ENCODE measurements around the gene TGFBR3.

The TGFBR3 gene

DNA sequence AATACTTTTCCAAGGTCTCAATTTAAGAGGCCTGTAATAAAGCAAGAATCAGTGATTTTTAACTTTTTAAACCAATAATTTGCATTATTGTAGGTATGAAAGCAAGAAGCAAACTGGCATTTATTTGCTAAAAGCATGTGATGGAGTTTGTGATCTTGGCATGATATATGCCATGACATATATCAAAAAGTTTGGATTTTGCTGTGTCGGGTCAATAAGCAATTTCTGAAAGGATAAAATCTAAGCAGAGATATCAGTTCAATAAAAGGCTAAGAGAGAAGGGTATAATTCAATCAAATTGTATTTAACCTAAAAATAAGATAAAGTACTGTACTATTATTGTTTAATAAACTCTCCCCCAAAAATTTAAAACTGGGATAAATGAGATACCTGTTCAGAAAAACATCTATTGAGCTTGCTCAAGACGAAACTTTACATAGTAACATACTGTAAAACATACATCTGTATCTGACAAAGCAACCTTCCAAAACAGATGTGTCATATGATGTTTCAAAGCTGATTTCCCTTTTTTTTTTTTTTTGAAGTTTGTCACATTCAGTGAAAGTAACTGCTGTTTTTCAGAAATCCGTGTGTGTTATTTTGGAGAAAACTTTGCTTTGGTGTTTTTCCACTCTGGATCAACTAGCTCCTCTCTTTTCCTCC is 74.5 kb downstream of the TGFBR3 start:
- Histone ChIP-seq H3K9me3 (ENCODE audit: control insufficient read depth, insufficient read depth, low read length) (no peaks in the 10 kb centered on the region), H3K4me1 (ENCODE audit: insufficient read depth, low read length) (peaks cover 3% of the 10 kb centered on the region; the same call in 1 of the 2 replicates), H3K36me3 (ENCODE audit: insufficient read depth, low read length) (no peaks in the 10 kb centered on the region), H3K9ac (ENCODE audit: low read depth, low read length) (no peak overlapping the region)

DNA sequence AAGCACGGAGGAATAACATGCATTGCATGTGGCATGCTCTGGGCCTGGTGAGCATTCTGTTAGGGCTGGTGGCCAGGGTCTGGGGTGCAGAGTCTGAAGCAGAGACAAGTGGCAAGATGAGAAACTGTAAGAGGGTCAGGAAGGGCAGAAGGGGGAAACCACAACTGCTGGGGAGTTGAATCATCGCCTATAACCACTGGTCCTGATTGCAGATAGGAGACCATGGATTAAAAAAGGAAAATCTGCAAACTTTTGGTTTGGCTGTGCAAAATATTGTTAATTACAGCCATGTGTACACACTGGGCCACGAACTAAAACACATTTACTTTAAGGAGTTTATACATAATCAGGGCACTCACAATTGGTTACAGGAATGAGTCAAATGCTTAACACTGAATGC is 76.6 kb downstream of the TGFBR3 start:
- Histone ChIP-seq H3K9me3 (ENCODE audit: control insufficient read depth, insufficient read depth, low read length) (no peaks in the 10 kb centered on the region), H3K4me1 (ENCODE audit: insufficient read depth, low read length) (peaks cover 3% of the 10 kb centered on the region; the same call in 1 of the 2 replicates), H3K36me3 (ENCODE audit: insufficient read depth, low read length) (no peaks in the 10 kb centered on the region), H3K9ac (ENCODE audit: low read depth, low read length) (no peak overlapping the region)

DNA sequence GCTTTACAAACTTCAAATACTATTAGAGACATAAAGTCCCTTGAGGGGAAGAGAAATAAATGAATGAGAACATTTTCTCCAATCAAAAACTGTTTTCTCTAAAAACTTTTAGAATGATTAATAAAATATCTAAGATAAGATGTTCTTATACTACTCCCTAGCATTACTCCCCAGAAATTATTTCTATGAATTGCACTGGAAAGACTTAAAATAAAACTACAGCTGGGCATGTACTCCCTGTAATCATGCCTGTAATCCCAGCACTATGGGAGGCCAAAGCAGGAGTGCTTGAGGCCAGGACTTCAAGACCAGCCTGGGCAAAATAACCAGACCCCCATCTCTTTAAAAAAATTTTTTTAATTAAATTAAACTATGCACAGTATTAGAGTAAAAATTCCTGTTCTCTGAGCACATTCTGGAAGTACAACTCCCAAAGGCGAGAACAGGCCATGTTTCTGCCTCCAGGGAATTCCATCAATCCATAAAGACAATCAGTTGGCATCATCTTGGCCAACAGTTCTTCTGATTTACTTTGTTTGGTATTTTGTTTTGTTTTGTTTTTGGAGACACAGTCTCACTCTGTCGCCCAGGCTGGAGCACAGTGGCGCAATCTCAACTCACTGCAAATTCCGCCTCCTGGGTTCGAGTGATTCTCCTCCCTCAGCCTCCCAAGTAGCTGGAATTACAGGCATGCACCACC is 77.9 kb downstream of the TGFBR3 start:
- no peak overlapping the region for H3K9ac ChIP-seq (ENCODE audit: low read depth, low read length)
- H3K4me1 ChIP-seq (ENCODE audit: insufficient read depth, low read length) = peaks cover 3% of the 10 kb centered on the region; the same call in 1 of the 2 replicates
- no peaks in the 10 kb centered on the region for H3K36me3 ChIP-seq (ENCODE audit: insufficient read depth, low read length)
- H3K9me3 ChIP-seq (ENCODE audit: control insufficient read depth, insufficient read depth, low read length) = no peaks in the 10 kb centered on the region

DNA sequence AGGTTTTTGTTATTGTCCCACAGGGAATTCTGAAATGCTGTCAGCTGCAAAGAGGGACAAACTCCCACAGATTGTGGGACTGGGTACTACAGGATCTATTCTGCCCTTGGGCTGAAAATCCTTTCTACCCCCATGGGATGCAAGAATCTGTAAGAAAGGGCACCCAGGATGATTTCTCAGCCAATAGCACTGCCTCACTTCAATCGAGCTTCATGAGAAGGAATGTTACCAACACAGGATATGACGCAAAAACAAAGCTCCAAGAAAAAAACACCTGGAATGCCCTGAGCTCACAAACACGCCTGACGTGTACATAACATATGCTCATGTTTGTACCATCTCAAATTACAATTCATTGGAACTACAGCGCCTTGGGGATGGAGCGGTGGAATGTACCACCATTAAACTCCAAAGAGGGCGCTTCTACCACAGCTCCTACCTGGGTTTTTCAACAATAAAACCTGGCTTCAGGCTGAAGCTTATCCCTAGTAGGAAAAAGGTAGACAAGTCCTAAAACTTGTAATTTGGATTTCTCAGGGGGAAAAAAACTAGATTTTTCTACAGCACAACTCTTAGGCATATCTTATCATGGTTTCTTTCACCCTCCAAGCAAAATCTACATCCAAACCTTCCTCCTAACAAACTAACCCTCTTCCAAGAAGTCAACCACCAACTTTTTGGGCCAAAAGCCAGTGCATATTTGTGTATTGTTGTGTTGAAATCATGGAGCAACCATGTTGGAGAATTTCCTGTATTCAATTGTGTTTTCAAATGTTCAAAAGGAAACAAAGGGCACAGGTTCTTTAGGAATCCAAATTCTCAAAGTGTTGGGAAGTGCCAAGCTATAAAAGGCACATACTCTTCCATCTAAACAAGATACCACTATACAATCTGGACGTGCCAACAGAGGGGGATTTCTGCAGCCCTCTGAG is 78.9 kb downstream of the TGFBR3 start:
- Histone ChIP-seq H3K4me1 (ENCODE audit: insufficient read depth, low read length) (peaks cover 3% of the 10 kb centered on the region; the same call in 1 of the 2 replicates), H3K9ac (ENCODE audit: low read depth, low read length) (no peak overlapping the region), H3K36me3 (ENCODE audit: insufficient read depth, low read length) (no peaks in the 10 kb centered on the region), H3K9me3 (ENCODE audit: control insufficient read depth, insufficient read depth, low read length) (no peaks in the 10 kb centered on the region)

DNA sequence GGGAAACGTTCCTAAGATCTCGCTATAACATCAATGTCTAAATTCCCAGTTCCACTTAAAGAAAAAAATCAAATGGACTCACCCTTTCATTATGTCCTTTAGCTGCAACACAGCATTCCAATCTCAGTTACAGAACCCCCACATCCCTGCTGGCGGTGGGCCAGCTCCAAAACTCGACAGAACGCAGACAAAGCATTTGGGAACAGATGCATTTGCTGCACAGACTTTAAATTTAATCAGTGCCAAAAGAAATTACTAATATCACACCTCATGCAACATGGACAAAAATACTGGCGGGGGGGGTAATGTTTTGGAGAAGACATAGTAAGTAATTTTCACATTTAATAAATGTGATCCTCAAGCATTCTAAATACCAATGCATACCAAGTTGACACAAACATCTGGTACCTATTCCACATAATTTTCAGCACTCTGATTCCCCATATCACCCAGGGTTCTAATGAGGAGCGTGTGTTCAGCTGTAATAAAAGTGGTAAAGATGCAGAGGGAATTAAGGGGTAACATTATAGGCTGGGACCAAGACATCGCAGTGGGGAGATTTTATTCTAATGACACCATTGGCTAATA is 79.7 kb downstream of the TGFBR3 start:
- no peak overlapping the region for H3K9ac ChIP-seq (ENCODE audit: low read depth, low read length)

DNA sequence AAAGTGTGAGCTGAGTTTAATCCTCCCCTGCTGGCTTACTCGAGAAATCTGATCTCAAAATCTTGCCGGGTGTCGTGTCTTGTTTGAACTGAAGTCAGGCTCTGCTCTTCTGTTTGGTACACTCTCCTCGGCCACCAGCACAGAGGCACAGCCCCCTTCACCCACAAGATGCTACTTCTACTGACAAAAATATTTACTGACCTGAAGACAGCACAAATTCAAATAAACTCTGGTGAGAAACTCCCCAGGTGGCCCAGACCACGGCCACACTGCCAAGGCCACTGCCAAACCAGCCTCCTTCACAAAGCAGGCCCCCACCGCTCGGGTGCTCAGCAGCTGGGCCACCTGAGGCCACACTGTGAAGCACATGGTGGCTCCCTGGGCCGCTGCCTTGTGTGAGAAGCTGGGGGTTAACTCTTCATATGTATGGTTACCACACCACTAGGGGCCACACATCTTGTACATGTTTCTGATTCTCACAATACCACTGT is 80.6 kb downstream of the TGFBR3 start:
- Histone ChIP-seq H3K9ac (ENCODE audit: low read depth, low read length) (no peak overlapping the region), H3K4me1 (ENCODE audit: insufficient read depth, low read length) (peaks cover 3% of the 10 kb centered on the region; the same call in 1 of the 2 replicates), H3K9me3 (ENCODE audit: control insufficient read depth, insufficient read depth, low read length) (no peaks in the 10 kb centered on the region), H3K36me3 (ENCODE audit: insufficient read depth, low read length) (no peaks in the 10 kb centered on the region)

More for the DNA sequence above, 79.7 kb downstream of the TGFBR3 start:
- H3K9me3 ChIP-seq (ENCODE audit: control insufficient read depth, insufficient read depth, low read length) = no peaks in the 10 kb centered on the region
- no peaks in the 10 kb centered on the region for H3K36me3 ChIP-seq (ENCODE audit: insufficient read depth, low read length)
- H3K4me1 ChIP-seq (ENCODE audit: insufficient read depth, low read length) = peaks cover 3% of the 10 kb centered on the region; the same call in 1 of the 2 replicates

DNA sequence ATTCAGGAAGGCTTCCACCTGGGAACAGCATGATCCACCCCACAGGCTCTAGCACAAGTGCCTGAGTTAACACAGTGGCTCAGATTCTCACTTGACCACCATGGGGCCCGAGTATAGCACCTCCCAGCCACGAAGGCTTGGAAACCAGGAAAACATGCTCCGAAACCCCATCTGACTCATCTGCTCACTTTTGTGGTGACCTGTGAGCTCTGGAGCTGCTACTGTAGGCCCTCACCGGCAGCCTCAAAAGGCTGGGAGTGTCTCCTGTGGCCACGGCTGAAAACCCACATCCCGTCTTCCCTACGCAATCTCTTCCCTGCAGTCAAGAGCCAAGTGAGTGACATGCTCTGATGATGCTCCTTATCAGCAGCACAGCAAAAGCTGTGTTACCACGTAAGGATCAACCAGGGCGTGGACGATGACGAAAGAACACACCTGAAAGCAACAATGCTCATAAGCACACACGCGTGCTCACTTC is 81.4 kb downstream of the TGFBR3 start:
- Histone ChIP-seq H3K9ac (ENCODE audit: low read depth, low read length) (no peak overlapping the region), H3K9me3 (ENCODE audit: control insufficient read depth, insufficient read depth, low read length) (no peaks in the 10 kb centered on the region), H3K4me1 (ENCODE audit: insufficient read depth, low read length) (peaks cover 3% of the 10 kb centered on the region; the same call in 1 of the 2 replicates), H3K36me3 (ENCODE audit: insufficient read depth, low read length) (no peaks in the 10 kb centered on the region)

DNA sequence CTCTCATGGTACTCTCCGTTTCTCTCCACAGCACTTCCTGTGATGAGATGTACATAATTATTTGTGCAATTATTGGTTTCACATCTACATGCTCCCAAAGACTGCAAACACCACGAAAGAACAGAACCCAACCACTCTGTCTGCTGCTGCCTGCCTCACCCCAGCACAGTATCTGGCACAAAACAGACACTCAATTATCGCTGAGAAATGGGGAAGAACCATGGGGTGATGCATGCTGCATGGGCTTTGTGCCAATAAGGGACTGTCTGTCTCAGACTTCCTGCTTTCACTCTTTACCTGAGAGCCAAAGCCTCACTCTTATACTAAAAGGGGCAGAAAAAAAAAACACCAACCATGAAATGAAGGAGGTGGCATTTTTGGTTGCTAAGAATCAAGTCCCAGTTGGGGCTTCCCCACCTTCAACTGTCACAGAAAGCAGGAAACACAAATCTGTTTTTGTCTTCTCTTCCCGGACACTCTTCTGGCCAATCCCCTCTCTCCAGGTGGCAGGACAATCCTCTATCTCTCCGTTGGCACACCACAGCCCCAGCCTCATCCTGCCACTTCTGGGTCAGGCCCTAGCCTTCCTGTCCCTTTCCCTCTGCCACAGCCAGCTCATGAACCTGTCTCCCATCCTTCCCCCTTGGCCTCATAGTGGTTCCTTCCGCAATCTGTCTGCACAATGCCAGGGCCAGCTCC is 82.0 kb downstream of the TGFBR3 start:
- Histone ChIP-seq H3K4me1 (ENCODE audit: insufficient read depth, low read length) (peaks cover 3% of the 10 kb centered on the region; the same call in 1 of the 2 replicates), H3K9ac (ENCODE audit: low read depth, low read length) (no peak overlapping the region), H3K9me3 (ENCODE audit: control insufficient read depth, insufficient read depth, low read length) (no peaks in the 10 kb centered on the region), H3K36me3 (ENCODE audit: insufficient read depth, low read length) (no peaks in the 10 kb centered on the region)

DNA sequence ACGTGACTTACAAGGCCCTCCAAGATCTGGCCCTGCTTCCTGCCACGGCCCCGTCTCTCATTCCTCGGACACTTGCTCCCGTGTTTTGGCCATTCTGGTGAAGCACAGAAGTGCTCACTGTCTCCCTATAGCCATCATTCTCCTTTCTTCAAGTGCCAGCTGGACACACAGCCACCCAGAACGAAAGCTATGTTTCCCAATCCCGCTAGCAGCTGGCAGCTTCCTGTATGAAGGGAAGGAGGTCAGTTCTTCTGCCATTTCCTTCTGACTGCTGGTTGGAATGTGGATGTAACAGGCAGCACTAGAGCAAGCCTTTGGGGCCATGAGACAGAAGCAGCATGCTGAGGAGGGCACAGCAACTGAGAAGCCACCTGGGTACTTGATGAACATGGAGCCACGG is 82.8 kb downstream of the TGFBR3 start:
- Histone ChIP-seq H3K9ac (ENCODE audit: low read depth, low read length) (no peak overlapping the region), H3K9me3 (ENCODE audit: control insufficient read depth, insufficient read depth, low read length) (no peaks in the 10 kb centered on the region), H3K4me1 (ENCODE audit: insufficient read depth, low read length) (peaks cover 3% of the 10 kb centered on the region; the same call in 1 of the 2 replicates)

DNA sequence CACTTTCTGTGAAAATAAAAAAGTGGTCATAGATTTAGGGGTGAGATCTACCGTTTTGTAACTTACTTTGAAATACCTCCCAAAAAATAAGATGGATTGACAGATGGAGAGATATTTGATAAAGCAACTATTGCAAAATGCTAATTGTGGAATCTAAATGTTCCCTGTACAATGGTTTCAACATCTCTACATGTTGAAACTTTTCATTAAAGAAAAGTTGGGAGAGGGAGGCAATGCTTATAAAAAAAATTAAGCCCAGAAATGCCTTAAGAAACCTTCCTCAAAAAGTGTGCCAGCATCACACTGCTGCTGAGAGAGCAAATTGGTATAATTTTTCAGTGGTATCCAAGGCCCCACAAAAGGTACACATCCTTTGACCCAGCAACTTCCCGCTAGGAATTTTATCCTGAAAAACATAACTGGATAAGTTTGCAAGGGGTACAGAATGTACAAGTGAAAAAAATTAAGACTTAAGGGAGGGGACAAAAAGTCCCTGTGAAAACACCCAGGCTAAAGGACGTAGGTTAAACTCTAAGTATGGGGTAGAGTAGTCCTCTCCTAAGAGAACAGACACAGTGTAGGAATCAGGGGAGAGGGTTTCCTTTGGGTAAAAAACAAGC is 84.3 kb downstream of the TGFBR3 start:
- no peak overlapping the region for H3K9ac ChIP-seq (ENCODE audit: low read depth, low read length)
- H3K9me3 ChIP-seq (ENCODE audit: control insufficient read depth, insufficient read depth, low read length) = no peaks in the 10 kb centered on the region
- H3K36me3 ChIP-seq (ENCODE audit: insufficient read depth, low read length) = no peaks in the 10 kb centered on the region
- H3K4me1 ChIP-seq (ENCODE audit: insufficient read depth, low read length) = peaks cover under 1% of the 10 kb centered on the region; the same call in 1 of the 2 replicates

More for the DNA sequence above, 82.8 kb downstream of the TGFBR3 start:
- H3K36me3 ChIP-seq (ENCODE audit: insufficient read depth, low read length) = no peaks in the 10 kb centered on the region

DNA sequence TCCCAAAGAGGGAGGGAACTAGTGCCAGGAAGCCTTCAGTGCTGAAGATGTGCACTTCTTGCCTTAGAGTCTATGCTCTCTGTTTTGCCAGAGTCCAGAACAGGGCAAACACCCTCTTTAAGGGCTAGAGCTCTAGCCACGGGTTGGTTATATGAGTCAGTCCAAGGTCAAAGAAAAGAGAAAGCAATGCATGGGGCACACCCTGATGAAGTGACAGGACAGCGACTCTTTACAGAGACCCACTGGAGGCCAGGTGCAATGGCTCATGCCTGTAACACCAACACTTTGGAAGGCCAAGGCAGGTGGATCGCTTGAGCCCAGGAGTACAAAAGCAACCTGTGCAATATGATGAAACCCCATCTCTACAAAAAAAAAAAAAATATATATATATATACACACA is 86.1 kb downstream of the TGFBR3 start:
- no peaks in the 10 kb centered on the region for H3K36me3 ChIP-seq (ENCODE audit: insufficient read depth, low read length)
- no peaks in the 10 kb centered on the region for H3K9me3 ChIP-seq (ENCODE audit: control insufficient read depth, insufficient read depth, low read length)
- no peaks in the 10 kb centered on the region for H3K4me1 ChIP-seq (ENCODE audit: insufficient read depth, low read length)
- no peak overlapping the region for H3K9ac ChIP-seq (ENCODE audit: low read depth, low read length)

DNA sequence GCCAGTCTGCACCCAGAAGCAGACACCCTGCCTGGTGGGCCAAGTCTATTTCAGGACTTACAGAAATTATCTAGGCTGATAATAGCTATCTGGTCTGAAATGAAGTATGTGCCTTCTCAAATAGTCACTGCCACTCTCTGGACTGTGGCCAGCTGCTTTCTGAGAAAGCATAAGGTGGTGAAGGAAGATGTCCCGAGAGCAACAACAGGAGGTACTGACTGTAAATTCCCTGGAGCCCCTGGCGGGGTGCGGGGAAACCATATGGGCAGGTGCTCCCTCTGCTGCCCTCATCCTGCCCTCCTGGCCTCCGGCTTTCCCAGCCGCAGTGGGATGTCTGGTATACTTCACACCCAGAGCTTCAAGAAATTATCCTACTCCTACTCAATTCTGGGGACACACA is 86.8 kb downstream of the TGFBR3 start:
- Histone ChIP-seq H3K9me3 (ENCODE audit: control insufficient read depth, insufficient read depth, low read length) (no peaks in the 10 kb centered on the region), H3K4me1 (ENCODE audit: insufficient read depth, low read length) (no peaks in the 10 kb centered on the region), H3K9ac (ENCODE audit: low read depth, low read length) (no peak overlapping the region), H3K36me3 (ENCODE audit: insufficient read depth, low read length) (no peaks in the 10 kb centered on the region; the same call in 1 of the 2 replicates)

DNA sequence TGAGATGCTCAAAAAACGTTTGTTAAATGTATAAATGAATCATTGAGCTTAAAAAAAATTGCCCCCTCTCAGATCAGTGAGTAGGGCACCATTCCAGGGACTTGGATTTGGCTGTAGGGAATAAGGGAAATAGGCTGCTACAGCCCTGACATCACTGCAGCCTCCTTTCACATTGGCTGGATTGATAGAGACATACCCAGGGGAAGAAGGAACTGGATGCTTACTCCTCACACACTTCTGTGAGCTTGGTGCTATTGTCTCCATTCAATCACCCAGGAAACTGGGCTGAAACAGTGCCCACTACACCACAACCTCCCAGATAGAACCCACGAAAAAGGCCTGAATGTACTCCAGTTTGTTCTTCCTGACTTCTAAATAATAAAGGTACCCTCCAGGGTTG is 87.2 kb downstream of the TGFBR3 start:
- no peak overlapping the region for H3K9ac ChIP-seq (ENCODE audit: low read depth, low read length)
- no peaks in the 10 kb centered on the region for H3K4me1 ChIP-seq (ENCODE audit: insufficient read depth, low read length)
- H3K9me3 ChIP-seq (ENCODE audit: control insufficient read depth, insufficient read depth, low read length) = no peaks in the 10 kb centered on the region
- H3K36me3 ChIP-seq (ENCODE audit: insufficient read depth, low read length) = no peaks in the 10 kb centered on the region; the same call in 1 of the 2 replicates

Data from ES-I3 (cell line).